Hematopoietic multipotent progenitor cell treated with erythropoietin and hydrocortisone succinate and interleukin-3 and kit ligand, for 6 days (in vitro differentiated cells): ENCODE data around the gene ABCB11.
"Not testable (repeated sequence)": the region's sequence is repeated elsewhere in the genome, so short reads cannot be mapped to it uniquely, and the experiment has no call there.

Experiments used
- DNase-seq: peaks from one replicate; pipeline ENCODE4 v3.0.0-alpha.2; 2015

The ABCB11 gene

DNA sequence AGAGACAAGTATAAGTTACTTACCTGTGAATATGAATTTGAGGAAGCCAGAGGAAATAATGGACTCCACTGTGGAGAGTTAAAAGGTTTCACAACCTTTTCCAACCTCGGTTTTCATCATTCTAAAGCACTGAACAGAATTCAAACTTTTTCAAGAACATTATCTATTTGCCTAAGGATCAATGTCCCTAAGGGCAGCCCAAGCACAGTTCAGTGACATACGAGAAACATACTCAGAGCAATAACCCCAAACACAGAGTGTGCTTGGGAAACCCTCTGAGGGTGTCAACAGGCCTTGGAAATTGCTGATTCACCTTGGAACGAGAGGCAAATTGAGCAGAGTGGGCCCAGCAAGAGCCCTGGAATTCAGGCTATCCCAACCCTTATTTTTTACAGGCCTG, at the start of gene ABCB11:
Gene ABCB11, minus strand, starts transcription at position 123 of the 400 bp plus-strand sequence. CDS start 13,199 bp downstream, outside the sequence.
- DNase-seq = no peak

DNA sequence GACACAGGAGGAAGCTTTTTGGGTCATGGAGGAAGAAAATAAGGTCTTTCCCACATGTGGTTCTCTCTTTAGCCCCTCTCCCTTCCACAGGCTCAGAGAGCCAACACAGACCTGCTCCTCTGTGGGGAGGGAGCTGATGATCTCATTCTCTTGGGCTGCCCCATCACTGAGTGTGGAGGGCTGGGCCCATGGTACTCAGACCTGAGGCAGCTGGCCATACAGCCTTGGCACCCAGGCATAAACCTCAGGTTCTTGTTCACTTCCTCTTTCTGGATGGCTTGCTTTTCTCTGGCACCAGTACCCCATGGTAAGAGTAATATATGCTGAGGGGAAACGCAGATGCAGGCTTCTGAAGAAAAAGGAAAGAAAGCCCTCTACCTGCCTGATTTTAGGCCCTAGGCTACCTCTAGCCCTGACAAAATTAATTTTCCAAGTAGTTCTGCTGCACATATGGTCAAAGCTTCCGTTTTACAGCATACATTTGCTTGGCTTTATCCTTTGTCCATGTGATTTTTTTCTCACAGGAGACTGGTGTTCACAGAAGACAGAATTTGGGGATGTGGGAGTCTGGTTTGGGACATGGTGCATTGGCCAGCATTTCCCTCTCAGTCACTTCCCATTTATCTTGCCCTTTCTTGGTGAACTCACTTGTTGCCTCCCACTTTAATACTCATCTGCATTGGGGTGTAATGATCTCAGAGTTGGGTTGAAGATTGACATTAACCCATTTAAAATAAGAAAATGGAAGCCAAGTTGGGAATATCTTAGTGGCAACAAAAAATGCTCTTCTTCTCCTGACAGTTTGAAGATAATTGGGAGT, 49.3 kb upstream of the ABCB11 start:
- DNase-seq = peak; percentile 64

DNA sequence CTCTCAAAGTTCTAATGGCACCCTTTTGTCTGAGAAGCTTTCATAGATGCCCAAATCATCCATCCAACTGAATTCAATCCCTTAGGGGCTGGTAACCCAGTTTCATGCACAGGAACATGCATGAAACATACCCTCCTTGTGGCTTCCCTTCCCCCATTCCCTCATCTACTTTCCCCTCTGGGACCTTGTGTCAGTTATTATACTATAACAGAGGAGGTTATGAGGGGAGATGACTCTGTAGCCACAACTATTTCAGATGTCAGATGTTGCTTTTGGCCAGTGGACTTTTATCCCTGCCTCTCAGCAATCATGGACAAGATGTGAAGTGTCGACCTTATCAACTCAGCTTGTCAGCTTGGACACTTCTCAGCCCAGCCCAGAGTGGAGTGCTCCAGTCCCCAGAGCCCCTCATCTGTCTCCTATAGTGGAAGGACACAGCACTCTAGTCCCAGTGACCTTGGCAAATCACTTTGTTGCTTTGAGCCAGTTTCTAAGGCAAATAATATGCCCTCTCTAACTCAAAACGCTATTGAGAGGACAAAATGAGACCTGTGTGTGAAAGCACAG, 46.6 kb upstream of the ABCB11 start:
- DNase-seq = no peak

DNA sequence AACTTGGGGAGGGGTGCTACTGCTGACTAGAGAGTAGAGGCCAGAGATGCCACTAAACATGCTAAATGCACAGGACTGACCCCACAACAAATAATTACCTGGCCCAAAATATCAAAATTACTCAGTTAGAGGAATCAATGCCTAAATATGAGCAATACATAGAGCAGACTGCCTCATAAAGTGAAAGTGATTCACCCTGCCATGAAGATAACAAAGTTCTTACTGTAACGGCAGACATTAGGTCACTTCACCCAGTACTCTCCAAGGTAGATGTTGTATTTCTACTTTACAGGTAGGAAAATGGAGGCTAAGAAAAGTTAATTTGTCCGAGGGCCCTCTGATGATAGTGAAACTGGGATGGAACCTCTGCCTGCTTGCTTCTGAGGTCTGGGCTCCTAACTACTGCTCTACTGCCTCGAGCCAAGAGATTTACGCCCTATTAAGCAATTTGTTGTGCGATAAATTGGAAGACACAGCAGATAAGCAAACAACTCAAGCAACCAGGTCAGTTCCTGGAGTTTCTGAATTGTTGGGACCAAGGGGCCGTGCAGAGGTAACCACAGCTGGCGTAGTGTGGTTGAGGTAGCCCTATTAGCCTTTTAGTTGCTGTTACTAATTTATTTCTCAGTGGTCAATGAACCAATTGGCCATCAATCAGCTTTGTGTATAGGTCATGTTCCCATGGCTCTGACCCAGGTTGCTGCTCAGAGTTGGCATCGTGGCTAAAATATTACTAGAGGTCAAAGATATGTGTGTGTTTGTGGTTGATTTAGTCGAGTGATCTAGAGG, 43.0 kb upstream of the ABCB11 start:
- DNase-seq = no peak

DNA sequence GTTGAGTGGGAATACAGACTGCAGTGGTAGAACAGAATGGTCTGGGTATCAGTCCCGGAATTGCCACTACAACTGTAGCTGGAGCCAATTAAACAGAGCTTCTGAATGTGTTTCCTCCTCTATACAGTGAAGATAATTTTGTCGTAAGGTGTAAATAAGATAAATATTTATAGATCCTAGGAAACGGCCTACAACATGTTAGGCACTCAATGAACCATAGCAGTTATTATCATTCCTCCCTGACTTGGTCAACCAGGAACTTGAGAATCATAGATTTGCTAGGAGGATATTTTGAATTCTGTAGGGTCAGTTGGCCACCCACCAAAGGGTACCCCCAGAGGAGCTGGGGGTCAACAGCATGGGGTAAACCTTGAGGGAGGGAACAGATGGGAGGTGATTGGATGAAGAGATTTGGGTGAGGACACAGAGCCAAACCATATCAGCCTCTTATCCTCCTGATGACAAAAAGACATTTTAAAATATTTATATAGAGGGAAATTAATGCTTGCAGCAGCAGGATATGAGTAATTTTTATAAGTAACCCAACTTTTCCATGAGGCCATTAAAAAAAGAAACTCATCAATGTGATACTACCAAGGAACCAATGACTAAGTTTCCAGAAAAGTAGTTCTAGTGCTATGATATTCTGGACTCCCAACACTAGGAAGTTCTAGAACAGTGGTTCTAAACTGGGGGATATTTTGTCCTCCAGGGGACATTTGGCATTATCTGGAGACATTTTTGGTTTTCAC, 42.3 kb upstream of the ABCB11 start:
- DNase-seq = no peak

DNA sequence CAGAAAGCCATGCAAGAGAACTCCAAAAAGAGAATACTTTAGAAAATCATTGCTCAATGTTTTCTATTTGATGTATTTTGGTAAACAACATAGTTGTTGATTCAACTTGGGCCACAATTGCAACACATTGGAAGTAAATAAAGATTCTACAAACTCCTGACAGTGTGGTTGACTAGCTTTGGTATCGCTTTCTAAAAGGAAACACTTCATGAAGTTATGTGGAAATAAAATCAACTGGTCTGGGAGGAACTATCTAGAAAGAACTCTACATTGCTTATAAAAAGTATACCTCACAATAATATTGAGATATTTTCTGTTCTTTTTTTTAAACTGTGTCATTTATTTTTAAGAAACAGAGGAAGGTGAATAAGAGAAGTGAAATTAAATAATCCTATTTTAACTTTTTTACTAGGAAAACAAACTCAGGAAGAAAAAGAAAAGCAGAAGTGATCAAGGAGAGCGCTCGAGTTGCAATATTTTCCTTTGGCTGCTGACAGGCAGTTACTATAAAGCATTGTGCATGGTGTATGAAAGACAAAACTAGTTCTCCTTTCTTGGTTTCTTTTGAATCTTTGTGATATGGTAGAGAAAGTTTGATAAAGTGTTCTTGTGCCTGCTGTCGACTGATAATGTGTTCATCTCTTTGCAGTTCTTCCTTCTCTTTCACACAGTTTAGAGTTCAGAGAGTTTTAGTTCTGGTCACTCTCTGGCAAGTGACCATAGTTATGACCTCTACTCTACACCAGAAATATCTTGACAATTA, 41.2 kb upstream of the ABCB11 start:
- DNase-seq = peak; percentile 88

DNA sequence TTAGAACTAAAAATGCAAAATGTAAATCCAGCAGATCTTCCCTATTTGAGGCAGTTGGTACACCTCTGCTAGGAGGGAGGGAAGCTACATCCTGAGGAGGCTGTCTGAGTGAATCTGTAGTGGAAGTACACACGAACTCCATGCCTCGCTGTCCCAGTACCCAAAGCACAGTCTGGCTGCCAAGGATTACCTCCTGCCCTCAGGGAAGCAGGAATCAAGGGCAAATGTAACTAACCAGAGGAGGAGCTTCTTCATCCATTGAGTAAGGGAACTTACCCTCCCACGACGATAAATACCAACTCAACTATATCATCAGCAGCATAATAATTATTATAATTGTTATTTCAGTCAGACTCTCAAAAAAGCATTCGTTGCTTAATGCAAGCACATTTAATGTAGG, 40.3 kb upstream of the ABCB11 start:
- DNase-seq = no peak

DNA sequence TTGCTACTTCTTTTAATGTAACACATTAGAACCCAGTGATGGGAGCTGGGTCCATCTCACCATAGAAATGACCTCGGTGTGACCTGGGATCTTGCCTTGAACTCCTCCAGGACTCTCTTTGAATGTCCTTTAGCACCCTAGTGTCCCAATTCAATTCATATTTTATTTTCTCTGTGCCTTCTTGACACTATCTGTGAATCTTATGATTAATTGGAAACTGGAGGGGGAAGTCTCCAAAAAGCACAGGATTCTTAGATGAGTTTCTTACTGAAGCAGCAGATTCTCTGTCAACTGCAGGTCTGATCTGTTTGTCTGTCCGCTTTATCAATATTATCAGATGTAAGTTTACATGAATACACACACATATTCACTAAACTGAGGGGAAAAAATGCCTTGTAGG, 38.7 kb upstream of the ABCB11 start:
- no peak for DNase-seq

DNA sequence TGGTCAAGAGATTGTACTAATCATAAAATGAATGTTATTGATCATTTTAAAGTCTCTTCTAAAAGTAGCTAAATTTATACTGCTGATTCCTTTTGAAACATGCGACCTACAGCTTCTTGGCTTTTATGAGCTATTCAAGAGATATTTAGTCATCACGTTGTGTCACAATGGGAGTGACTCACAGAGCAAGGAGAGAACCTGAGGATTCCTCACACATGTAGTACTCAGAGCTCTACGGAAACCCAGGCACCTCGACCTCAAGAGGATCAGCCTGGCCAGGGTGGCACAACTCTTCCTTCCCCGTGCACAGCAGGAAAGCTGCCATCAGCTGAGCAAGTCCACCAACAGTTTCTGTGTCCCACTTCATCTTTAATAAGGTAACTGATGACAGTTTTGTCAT, 38.2 kb upstream of the ABCB11 start, which contains the start of gene DHRS9:
Gene DHRS9, plus strand, starts transcription at position 223 of the 400 bp plus-strand sequence. CDS start 12,019 bp downstream, outside the sequence.
- no peak for DNase-seq

DNA sequence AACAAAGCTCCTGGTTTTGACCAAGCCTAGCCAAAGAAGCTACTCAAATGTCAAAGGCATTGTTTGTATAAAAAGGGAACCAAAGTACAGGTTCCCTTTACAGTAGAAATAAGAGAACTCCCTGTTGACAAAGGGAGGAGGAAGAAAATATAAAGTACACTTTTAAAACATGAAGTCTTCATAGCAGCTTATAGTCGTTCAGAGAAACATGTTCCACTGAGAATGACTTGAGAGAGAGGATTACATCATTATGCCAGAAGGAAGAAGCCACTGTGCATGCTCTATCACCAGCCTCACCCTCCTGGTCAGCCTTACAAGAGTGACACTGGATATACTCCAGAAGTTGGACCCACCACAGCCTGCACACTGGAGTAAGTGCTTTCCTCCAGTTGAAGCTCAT, 35.8 kb upstream of the ABCB11 start:
- no peak for DNase-seq

DNA sequence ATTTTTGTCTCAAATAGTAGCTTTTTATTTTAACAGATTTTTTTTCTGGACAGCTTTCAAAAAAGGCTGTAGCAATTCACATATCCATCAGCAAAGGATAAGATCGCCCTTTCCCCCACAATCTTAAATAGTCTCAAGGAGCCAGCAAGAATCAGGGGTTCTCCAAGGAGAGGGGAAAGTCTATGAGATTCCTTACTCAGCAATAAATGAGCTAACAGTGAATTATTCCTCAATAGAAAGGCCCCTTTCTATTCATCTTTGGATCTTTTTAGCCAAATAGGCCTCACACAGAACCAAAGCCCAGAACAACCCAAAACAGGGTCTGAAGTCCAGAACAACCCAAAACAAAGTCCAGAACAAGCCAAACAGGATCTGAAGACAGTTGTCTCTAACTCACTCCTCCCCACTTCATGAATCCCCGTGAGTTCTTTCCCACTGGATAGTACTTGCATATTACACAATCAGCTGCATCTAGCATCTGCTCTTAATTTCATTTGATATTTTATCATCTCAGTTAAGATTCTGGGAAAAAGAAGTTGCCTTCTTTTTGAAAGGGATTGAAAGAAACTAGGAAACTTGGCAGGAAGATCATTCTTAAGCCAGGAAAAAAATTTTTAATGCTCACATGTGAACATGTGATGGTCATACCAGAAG, 34.9 kb upstream of the ABCB11 start:
- DNase-seq = no peak

DNA sequence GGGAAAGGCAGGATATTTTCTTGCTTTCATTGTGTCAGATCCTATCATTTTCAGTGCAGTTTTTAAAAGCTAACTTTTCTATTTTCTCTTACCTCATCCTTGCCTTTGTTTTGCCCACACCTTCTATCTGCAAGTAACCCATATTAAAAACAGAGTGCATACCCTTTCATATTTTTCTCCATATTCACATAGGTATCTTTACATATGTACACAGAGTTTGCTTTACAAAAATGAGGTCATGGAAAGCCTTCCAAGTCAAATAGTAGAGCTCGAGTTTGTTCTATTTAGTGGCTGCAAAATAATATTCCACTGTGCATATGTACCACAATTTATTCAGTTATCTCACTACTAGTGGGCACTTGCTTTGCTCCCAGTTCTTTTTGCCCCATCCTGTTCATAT, 34.3 kb upstream of the ABCB11 start:
- DNase-seq = no peak

DNA sequence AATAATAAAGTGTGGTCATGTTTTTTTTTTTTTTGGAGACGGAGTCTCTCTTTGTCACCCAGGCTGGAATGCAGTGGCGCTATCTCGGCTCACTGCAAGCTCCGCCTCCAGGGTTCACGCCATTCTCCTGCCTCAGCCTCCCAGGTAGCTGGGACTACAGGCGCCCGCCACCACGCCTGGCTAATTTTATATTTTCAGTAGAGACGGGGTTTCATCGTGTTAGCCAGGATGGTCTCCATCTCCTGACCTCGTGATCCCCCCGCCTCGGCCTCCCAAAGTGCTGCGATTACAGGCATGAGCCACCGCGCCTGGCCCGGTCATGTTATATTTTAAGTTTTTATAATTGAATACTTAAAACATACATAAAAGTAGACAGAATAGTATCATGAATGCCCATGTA, 33.1 kb upstream of the ABCB11 start:
- DNase-seq = not testable (repeated sequence)

DNA sequence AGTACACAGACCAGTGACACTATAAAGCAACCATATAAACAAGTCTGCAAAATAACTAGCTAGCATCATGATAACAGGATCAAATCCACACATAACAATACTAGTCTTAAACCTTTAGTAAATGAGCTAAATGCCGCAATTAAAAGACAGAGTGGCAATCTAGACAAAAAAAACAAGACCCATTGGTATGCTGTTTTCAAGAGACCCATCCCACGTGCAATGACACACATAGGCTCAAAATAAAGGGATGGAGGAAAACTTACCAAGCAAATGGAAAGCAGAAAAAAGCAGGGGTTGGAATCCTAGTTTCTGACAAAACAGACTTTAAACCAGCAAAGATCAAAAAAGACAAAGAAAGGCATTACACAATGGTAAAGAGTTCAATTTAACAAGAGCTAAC, 23.5 kb upstream of the ABCB11 start:
- not testable (repeated sequence) for DNase-seq

DNA sequence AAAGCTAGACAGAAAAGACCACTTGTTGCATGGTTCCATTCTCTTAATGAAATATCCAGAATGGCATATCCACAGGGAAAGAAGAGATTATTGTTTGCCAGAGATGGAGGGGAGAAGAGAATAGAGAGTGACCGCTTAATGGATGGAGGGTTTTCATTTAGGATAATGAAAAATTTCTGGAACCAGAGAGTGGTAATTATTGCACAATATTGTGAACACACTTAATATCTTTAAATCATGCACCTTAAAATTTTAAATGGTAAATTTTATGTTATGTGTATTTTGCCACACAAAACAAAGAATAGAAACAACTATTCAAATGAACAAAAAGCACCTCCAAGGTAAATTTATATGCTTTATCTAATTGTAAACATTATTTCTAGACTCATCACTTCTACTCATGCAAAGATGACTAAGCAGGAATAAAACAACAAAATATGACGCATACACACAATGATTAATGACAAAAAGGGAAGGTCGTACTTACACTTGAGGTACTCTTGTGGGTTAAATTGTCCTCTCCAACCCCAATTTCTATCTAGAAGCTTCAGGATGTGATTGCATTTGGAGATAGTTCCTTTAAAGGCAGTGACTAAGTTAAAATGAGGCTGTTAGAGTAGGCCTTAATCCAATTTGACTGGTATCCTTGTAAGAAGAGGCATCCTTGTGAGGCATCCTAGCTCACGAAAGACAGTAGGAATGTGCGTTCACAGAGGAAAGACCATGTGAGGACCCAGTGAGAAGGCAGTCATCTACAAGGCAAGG, 19.5 kb upstream of the ABCB11 start:
- peak; percentile 51 for DNase-seq

DNA sequence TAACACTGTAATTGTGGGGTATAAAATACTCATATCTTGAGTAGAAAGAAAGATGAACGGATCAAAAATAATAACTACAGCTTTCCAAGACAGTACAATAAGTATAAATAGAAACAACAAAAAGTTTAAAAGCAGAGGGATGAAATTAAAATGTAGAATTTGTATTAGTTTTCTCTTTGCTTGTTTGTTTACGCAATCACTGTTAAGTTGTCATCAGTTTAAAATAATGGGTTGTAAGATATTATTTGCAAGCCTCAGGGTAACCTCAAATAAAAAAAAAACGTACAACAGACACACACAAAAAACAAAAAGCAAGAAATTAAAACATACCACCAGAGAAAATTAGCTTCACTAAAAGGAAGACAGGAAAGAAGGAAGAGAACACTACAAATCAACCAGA, 18.0 kb upstream of the ABCB11 start:
- DNase-seq = no peak

DNA sequence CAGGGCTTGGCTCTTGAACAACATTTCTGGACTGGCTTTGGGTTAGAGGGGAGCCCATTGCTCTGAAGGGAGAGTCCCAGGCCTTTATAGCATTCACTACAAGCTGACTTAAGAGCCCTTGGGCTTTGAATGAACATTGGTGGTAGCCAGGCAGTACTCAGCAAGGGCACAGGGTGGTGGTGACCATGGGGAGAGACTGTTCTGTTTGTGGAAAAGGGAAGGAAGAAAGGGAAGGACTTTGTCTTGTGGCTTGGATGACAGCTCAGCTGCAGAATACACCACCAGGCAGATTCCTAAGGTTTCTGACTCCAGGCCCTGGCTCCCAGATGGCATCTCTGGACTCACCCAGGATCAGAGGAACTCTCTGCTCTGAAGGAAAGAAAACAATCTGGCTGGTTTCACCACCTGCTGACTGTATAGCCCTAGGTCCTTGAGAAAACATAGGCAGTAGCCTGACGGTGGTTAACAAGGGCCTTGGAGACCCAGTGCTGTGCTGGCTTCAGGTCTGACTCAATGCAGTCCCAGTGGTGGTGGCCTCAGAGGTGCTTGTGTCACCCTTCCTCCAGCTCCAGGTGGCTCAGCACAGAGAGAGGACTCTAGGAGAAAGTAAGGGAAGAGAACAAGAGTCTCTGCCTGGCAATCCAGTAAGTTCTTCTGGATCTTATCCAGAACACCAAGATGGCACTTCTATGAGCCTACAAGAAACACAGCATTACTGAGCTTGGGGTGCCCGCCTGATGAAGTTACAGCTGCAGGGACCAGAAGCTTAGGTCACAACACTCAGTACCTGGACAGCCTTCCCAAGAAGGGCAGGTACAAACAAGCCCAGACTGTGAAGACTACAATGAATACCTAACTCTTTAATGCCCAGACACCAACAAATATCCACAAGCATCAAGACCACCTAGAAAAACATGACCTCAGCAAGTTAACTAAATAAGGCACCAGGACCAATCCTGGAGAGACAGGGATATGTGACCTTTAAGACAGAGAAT, 16.4 kb upstream of the ABCB11 start:
- no peak for DNase-seq

DNA sequence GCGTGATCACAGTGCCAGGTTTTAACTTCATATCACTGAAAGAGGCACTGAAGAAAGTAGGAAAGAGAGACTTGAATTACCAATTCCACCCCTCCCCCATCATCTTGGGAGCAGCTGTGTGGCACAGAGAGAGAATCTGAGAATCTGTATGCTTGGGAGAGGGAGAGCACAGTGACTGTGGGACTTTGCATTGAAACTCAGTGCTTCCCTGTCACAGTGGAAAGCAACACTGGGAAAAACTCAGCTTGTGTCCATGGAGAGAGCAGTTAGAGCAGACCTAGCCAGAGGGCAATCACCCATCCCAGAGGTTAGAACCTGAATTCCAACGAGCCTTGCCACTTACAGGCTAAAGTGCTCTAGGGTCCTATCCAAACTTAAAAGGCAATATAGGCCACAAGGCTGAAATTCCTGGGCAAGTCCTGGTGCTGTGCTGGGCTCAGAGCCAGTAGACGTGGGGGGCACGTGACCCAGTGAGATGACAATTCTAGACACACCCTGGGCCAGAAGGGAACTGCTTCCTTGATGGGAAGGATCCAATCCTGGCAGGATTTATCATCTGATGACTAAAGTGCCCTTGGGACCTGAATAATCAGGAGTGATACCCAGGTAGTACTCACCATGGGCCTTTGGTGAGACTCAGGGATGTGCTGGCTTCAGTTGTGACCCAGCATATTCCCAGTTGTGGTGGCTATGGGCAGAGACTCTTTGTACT, 15.5 kb upstream of the ABCB11 start:
- DNase-seq = no peak

DNA sequence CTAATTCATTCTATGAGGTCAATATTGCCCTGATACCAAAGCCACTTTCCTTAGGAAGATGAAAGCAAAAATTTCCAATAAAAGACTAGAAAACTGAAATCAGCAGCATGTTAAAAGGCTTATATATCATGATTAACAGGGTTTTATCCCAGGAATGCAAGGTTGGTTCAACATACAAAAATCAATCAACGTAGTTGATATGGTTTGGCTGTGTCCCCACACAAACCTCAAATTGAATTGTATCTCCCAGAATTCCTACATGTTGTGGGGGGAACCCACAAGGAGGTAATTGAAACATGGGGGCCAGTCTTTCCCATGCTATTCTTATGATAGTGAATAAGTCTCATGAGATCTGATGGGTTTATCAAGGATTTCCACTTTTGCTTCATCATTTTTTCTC, 11.7 kb upstream of the ABCB11 start:
- DNase-seq = no peak
